Prostate gland (tissue), 2 donors: ENCODE measurements around the gene OTUD7B.

ENCODE experiments used
- POLR2A ChIP-seq: fragments of 450-650 bp; IDR thresholded peaks from one replicate; pipeline ENCODE4 v1.6.1; 2016; ENCODE audit warnings: antibody characterized with exemption, mild to moderate bottlenecking
- TF ChIP-seq, protein P1 (sequence below), 4 experiments: fragments of 200-600 bp in 2 of 4; fragments of 450-650 bp in 2 of 4; sonication (generic) in 2 of 4; IDR thresholded peaks; 1 replicate in 3 of 4; 2 replicates in 1 of 4; pipeline ENCODE4 v1.5.1; 2016 to 2019; ENCODE audit warnings: antibody characterized with exemption in 4 of 4, mild to moderate bottlenecking in 2 of 4, moderate library complexity in 2 of 4

DNA sequence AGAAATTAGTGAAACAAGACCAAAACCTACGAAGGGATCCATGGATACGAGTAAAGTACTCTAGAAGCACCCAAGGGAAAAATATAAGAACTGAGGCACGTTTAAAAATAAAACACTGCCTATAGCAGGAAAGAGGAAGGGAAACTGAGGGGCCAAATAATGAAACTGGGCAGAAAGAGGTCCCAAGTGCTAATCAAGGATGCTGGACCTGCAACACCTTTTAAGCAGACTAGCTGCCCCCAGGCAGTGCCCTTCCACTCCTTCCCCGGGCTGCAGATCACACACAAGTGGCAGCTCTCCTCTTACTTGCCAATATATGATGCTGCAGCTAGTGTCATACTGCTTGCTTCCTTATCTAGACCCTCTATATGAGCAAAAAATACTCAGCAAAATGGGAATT lies 7.6 kb upstream of the OTUD7B start:
- no peak for TF ChIP-seq POLR2A
- TF ChIP-seq, protein P1, sequence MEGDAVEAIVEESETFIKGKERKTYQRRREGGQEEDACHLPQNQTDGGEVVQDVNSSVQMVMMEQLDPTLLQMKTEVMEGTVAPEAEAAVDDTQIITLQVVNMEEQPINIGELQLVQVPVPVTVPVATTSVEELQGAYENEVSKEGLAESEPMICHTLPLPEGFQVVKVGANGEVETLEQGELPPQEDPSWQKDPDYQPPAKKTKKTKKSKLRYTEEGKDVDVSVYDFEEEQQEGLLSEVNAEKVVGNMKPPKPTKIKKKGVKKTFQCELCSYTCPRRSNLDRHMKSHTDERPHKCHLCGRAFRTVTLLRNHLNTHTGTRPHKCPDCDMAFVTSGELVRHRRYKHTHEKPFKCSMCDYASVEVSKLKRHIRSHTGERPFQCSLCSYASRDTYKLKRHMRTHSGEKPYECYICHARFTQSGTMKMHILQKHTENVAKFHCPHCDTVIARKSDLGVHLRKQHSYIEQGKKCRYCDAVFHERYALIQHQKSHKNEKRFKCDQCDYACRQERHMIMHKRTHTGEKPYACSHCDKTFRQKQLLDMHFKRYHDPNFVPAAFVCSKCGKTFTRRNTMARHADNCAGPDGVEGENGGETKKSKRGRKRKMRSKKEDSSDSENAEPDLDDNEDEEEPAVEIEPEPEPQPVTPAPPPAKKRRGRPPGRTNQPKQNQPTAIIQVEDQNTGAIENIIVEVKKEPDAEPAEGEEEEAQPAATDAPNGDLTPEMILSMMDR (IDR thresholded peaks at IDR 0.05) = no peak
